Stimulated activated CD4-positive, alpha-beta T cell treated with anti-CD3 and anti-CD28 coated beads, Interleukin-1b, Interleukin-23, amount 100 ng/mL, for 48 hours (primary cell): ENCODE measurements around the gene P3H2.
A peak's percentile ranks its signal among the peaks of the same experiment; 100 is the strongest.

Source experiments
- DNase-seq: peaks from one replicate; pipeline ENCODE4 v3.0.0-alpha.2; 2020

The P3H2 gene

GRCh38 chr3:189941679-189942078, 179.0 kb downstream of the P3H2 start:
- peak; percentile 9 for DNase-seq

GRCh38 chr3:189941125-189941524, 179.6 kb downstream of the P3H2 start:
- DNase-seq, result no peak

- DNase-seq, result no peak
Measured at GRCh38 chr3:189937302-189938127, 183.2 kb downstream of the P3H2 start.

DNA sequence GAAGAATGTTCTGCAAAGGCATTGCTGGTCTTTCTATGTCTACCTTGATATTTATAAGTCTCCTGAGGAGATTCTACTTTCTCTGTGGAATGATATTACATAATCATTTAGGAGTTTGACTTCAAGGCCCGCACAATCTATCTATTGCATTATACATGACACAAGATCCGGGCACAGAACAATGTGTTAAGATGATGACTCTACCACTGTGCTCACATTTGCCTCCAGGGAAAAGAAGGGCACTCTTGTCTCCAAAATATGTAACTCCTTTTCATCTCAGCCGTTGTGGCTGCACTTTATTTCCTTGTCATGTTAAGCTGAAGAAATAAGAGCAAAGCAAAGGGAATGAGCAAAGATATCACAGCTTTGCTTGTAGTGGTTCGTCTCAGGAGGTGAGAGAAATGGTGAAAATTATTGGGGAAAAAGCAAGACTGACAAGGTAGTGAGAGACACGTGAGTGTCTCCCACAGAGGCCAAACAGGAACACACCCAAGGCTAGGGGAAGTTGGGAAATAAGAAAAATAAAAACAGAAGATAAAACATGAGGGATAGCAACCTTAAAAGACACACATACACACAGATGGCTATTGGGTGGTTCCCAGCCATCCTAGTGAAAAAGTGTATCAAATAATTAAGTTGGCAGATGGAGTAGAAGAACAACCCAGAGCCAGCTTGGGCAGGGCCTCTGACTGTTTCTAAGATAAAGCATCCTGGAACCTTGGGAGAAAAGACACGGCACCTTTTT, 184.3 kb downstream of the P3H2 start:
- no peak for DNase-seq

GRCh38 chr3:189927975-189928895, 192.5 kb downstream of the P3H2 start:
- no peak for DNase-seq

GRCh38 chr3:189921770-189922169, 198.9 kb downstream of the P3H2 start:
- no peak for DNase-seq

DNA sequence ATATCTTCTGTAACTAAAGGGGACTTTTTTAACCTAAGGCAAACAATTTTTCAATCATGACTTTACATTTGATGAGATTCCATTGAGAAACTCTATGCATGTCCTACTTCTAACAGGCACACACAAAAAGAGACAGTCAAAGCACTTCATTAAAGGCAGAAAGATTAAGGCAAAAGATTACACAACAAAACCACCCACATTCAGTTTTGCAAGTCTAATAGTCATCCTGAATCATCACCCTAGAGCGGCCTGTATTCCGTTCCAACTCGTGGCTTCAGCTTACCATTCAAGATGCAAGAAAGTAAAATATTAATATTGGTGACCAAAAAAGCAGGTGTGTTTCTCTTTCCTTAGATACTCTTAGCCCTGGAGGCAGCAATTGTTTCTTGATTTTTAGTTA, 205.9 kb downstream of the P3H2 start:
- DNase-seq, result peak; percentile 6

DNA sequence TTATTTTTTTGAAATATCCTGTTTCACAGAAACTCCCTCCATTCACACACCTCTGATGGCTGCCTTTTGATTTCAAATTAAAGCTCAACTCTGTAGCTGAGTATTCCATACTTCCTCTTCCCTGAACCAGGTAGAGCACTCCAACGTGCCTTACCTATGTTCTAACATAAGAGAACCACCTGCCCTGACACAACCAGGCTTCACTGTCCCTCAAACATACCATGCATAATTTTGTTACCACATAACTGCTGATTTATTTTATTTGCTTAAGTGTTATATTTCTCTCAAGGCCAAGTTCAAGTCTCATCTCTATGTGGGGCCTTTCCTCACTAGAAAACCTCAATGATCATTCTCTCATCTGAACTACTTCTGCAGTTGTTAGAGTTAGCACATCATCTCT, 209.7 kb downstream of the P3H2 start:
- no peak for DNase-seq

DNA sequence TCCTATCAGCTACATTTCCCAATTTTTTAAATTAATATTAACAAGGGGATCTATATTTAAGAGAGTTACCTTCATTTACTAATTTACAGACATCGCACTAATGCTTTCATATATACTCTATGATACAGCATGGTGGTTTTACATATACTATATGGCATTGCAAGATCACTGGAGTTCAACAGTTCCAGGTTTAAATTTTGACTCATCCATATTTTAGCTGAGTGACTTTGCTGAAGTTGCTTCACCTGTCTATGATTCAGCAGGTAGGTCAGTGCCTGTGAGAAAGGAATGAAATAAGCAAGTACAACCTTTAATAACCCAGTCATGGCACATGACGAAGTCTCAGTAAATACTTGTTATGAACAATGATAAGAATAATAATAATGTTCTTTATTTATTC, 211.1 kb downstream of the P3H2 start:
- no peak for DNase-seq

DNA sequence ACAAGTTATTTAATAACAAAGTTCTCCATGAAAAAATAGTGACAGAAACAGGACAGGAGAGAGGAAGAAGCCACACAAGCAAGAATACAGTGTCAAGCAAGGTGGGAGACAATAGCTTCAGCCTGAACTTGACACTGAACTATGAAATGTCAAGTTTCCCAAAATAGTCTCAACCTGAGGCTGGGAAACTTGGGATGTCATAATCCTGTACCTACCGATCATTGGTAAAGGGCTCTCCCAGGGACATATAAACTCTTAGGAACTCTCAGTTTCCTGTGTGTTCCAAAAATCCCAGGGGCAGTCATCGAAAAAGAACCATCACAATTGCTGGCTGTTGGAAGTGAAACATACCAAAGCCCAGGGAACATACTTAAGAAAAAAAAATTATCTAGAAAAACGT, 211.6 kb downstream of the P3H2 start:
- DNase-seq, result no peak

DNA sequence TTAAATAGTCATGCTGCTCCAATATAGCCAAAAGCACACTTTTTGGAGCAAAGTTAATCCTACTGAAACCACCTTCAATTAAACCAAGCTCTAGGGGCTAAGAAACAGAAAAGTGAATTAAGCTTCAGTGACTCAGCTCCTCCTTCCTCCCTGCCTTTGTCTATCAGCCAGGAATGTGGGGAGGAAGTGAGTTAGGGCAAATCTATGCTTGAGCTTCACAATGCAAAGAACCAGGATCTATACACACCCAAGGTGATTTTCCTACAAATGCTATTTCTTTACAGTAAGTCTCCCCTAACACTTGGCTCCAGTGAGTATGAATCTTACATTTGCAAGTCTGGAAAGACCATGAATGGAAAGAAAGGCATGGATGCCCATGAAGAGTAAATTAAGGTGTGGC, 212.1 kb downstream of the P3H2 start:
- no peak for DNase-seq

DNA sequence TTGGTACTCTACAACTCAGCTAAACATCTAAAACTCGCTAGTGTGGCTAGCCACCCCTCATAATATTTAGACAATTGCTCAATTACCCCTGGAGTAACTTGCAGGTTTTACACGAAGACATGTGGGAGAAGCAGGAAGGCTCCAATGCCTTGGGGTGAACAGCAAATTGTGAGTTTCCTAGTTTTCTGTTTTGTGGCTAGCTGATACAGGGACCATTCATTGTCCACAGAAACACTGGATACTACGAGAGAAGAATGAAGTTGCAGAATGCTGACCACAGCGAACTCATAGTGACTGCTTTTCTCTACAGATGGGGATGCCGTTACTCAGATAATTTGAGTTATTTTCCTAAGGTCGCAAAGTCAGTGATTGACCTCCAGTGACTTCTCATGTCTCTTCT, 212.9 kb downstream of the P3H2 start:
- DNase-seq, result no peak
